Ovary (tissue), 3 donors: ENCODE results near the gene HDDC3.

Experiments
- CTCF ChIP-seq, 3 donors: fragments of 450-650 bp in 2 of 3; fragments of 200-600 bp in 1 of 3; IDR thresholded peaks; one replicate each; pipeline versions ENCODE4 v1.5.1 to v1.8.0; 2016 to 2022; ENCODE audit warnings: antibody characterized with exemption in 3 of 3, mild to moderate bottlenecking in 1 of 3
- EP300 ChIP-seq: sonication (generic); formaldehyde crosslinking; IDR thresholded peaks from one replicate; pipeline ENCODE4 v1.6.1; 2017; ENCODE audit warnings: antibody characterized with exemption
- POLR2A ChIP-seq: fragments of 450-650 bp; IDR thresholded peaks from one replicate; pipeline ENCODE4 v1.6.1; 2017; ENCODE audit warnings: antibody characterized with exemption, mild to moderate bottlenecking, moderate library complexity
- donor health status: DM: no; HTN: no; CAD: no.

GRCh38 chr15:90885432-90886290 lies 46.7 kb downstream of the HDDC3 start:
- TF ChIP-seq CTCF (IDR thresholded peaks at IDR 0.05), result peak; percentile 89 to 94 (median 91)
- TF ChIP-seq EP300, result no peak
- TF ChIP-seq POLR2A, result no peak
